Stimulated activated CD4-positive, alpha-beta T cell treated with anti-CD3 and anti-CD28 coated beads, Interleukin-1b, Interleukin-23, amount 100 ng/mL, for 1 hour (primary cell): ENCODE measurements around the gene CABYR.
"Not testable (repeated sequence)": the region's sequence is repeated elsewhere in the genome, so short reads cannot be mapped to it uniquely, and the experiment has no call there.

Experiments used
- DNase-seq, 2 donors: peaks; one replicate each; pipeline ENCODE4 v3.0.0-alpha.2; 2020; ENCODE audit warnings: low read depth in 2 of 2

CABYR gene

DNA sequence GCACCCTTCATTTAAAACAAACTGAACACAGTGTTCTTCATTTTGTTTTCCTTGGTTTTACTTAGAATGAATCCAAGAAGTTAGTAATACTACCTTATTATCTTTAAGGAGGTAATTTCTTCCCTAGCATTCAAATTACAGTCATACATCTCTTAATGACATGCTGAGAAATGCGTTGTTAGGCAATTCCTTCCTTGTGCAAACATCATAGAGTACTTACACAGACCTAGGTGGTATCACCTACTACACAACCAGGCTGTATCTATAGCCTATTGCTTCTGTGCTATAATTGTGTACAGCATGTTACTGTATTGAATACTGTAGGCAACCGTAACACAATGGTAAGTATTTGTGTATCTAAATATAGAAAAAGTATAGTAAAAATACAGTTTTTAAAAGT, 8.4 kb upstream of the CABYR start:
- no peak for DNase-seq

DNA sequence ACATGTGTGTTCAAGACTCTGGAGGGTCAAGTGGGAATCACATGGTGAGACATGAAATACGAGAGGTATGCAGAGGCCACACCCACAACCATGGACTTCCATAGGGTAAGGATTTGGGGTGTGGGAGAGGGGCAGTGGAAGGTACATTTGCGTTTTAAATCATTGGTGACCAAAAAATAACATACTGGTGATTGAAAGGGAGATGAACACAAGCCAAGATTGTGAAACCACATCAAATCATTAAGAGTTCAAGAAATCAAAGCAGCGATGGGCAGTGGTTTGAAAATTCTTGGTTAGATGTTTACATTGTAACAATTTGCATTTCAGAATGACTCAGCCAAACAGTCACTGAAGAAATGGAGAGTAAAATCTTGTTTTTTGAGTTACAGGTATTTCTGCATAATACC, 1.9 kb upstream of the CABYR start:
- no peak for DNase-seq

DNA sequence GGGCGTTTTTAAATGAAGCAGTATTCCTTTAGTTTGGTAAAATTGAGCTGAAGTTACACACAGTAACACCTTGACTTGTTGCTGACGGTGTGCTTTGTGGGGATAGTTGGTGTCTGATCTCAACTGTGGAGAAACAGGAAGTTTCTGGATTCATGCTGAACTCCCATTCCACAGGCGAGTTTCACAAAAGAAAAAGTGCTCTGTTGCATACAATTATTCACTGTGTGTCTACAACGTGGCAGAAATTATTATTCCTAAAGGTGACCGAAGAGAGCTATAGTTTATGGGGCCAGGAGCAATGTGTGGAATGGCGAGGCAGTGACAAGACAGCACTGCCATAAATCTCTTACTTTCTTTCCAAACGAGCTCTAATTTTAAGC, 463 bp upstream of the CABYR start:
- DNase-seq, result no peak

DNA sequence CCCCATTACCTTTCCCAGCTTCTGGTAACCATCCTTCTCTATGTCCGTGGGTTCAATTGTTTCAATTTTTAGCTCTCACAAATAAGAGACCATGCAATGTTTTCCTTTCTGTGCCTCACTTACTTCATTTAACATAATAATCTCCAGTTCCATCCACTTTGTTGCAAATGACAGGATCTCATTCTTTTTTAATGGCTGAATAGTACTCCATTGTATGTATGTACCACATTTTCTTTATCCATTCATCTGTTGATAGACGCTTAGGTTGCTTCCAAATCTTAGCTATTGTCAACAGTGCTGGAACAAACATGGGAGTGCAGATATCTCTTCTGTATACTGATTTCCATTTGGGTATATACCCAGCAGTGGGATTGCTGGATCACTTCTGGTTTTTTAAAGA, 1.8 kb downstream of the CABYR start:
- no peak for DNase-seq

DNA sequence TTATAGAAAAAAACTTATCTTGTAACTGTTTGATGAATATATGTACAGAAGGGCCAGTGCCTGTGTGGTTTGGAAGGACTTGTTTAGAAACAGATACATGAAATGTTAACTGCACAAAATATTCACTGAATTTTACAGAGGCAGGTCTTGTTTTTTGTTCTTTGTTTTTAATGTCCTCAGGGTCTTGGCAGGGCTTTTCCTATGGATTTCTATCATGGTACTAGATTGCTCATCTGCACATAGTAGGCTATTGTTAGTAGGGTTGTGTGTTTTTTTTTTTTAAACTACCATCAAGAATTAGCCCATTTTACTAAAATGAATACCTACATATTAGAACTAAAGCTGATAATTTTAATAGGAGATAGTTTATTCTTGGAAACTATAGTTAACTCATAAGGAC, 3.5 kb downstream of the CABYR start:
- no peak for DNase-seq

DNA sequence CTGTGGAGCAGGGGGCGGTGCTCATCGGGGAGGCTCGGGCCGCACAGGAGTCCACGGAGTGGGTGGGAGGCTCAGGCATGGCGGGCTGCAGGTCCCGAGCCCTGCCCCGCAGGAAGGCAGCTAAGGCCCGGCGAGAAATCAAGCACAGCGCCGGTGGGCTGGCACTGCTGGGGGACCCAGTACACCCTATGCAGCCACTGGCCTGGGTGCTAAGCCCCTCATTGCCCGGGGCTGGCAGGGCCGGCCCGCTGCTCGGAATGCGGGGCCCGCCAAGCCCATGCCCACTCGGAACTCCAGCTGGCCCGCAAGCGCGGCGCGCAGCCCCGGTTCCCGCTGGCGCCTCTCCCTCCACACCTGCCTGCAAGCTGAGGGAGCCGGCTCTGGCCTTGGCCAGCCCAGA, 10.7 kb downstream of the CABYR start:
- DNase-seq, result not testable (repeated sequence)

DNA sequence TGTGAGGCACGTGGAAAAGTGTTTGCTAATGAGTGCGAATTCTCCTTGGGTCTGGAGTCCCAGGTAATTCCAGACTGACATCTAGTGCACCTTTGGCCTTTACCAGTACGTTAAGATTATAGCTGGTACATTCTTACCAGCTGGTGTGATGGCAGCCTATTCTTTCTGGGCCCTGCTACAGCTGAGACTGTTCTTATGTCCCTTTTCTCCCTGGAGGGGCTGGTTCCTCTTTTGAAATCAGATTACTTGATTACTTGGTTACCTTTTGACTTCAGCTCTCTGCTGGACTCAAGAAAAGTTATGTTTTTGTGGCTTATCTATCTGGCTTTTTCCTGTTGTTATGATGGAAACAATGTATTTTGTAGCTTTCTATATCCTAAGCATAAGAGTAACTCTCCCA, 14.5 kb downstream of the CABYR start:
- DNase-seq, result no peak

DNA sequence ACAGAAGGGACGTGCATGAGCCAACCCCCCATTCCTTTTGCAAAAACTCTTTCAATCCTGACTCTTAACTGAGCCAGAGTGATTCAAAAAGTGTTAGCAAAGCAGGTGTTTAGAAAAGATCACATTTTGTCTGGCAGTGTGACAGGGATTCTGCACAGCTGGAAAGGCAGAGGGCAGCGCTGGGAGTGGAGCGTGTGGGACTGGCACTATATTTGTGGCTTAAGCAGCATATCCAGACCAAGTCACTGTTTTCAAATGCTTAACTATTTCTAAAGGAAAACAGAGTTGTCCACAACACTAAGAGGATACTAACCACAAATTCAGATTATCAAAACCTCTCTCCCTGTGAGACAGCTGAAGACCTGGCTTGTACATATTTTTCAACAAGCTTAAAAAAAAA, 19.0 kb downstream of the CABYR start:
- no peak for DNase-seq

DNA sequence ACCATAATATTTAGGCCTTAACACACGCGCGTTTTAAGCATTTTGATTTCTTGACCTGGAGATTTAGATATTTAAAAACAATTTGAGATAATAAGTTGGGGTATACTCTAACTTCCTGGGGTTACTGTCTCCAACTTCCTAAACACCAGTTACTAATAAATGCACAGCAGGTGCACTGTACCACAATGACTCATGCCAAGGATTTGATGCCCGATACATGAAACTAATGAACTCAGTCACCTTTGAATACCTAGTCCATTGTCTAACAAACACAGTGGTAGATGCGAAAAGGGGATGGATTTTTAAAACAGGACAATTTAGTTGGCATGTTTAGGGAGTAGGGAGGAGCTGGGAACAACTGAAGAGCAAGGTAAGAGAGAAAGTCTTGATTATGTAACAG, 21.2 kb downstream of the CABYR start:
- DNase-seq, result no peak

DNA sequence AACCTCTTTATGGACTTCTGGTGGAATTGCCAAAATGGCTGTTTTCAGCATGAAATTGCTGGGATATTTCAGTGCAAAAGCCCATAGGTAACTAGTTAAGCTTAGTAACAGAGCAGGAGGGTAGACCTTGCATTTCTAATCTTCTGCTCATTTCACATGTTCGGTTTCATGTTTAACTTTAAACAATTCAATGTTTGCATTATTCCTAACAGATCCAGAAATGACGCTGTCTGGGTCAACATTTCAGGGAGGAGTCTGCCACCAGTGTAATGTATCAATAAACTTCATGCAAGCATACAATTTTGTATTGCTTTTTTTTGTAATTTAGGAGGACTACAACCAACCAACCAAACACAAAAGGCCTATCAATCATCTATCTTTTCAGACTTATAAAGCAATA, 22.4 kb downstream of the CABYR start:
- no peak for DNase-seq

DNA sequence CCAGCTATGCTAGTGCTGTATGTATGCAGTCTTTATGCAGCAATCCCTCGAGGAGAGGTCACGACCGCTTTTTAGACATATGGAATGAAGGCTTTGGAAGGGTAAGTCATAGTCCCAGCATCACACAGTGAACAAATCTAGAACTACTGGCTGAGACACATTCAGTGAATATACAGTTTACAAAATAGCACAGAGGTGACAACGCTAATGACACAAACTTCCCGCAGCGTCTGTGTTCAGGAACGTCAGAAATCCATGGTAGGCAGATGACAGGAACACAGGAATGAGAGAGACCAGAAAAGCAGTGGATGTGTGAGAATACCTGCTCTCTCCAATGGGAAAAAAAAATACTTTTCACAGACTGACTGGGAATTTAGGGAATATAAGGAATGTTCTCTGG, 29.6 kb downstream of the CABYR start:
- DNase-seq, result no peak

DNA sequence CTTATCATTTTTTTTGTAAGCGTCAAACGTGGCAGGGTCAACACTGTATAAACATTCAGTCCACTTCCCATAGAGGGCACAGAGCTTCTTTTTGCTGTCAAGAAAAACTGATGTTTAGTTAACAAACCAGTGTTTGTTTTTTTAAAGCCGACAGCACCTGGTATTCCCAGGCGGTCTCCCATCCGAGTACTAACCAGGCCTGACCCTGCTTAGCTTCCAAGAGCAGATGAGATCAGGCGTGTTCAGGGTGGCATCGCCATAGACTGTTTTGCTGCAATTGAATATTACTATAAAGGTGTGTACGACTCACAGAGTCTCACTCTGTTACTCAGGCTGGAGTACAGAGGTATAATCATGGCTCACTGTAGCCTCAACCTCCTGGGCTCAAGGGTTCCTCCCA, 31.5 kb downstream of the CABYR start:
- DNase-seq, result no peak

DNA sequence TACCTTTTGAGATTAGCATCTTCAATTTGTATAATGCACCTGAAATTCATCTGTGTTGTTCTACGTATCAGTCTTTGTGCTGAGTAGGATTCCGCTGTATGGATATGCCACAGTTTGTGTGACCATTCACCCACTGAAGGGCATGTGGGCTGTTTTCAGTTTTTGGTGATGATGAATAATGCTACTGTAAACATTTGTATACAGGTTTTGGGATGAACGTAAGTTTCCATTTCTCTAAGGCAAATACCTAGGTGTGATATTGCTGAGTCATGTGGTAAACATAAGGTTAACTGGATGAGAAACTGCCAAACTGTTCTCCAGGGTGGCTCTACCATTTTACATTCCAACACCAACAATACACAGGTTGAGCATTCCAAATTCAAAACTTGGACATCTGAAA, 35.1 kb downstream of the CABYR start:
- DNase-seq, result no peak

DNA sequence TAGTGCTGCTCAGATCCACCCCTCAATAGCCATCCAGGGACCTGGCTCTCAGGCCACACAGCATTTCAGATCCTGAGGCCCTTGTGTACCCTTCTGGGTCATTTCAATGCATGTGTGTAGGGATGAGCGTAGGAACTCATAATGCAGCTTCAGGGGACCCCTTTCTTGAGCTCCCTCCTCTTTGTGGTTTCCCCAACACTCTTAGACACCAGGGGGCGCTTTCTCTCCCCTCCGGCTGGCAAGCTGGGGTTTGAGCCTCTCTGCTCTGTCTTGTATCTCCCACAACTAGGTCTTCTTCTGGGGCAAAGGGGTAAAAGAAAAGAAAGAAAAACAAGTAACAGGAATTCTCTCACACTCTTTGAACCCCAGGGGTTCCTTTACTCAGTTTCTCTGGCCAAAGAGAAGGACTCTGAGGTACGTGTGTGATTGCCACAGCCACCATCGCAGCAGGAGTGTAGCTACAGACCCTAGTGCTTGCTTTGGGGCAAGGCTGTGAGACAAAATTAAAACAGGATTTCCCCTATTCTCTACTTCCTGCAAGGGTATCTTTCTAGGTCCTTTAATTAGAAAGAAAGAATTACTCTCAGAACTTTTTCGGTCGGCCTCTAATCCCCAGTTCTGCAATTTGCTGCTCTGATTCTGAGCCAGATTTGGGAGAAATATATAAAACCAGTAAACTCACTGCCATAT, 38.0 kb downstream of the CABYR start:
- peak in 1 of 2 donors; percentile 22 for DNase-seq

DNA sequence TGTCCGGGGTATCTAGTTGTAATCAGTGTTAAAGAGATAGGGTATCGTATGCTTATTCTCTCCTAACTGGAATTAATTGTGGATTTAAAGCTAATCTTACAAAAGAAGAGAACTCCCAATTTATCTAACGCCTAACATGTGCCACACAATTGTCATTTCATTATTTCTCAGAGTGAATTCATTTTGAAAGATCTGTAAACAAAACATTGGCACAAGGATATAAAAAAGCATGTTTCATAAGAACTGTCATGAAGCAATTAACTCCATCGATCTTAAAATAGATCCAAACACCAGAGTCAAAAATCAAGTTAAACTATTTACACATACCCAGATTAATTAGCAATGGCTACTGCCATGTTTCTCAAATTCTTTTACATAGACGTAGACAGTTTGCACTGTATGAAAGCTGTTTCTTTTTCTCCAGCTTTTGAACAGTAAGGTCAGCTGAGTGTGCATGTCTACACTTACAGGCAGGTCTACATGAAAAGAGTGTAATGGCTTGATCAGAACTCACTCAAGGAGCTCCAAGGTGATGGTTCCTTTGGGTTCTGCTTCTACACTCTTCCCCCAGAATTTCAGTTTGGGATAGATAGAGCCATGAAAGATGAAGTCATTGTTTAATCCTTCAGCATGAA, 38.8 kb downstream of the CABYR start:
- no peak for DNase-seq

DNA sequence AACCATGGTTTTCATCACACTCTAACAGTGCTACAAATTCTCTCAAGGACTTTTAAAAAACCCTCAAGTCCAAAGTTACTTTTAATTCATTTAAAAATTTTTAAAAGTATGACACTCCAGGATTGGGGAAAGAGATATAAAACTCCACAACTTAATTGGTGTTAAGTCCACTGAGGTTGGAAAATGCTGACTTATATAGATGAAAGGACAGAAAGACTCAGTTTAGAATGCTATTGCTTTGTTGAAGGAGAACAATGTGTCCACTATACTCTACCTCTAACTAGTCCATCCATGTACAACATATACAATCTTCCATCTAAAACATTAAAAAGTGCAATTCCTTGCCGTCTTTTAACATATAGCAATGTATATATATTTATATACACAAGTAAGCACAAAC, 41.2 kb downstream of the CABYR start:
- DNase-seq, result no peak

DNA sequence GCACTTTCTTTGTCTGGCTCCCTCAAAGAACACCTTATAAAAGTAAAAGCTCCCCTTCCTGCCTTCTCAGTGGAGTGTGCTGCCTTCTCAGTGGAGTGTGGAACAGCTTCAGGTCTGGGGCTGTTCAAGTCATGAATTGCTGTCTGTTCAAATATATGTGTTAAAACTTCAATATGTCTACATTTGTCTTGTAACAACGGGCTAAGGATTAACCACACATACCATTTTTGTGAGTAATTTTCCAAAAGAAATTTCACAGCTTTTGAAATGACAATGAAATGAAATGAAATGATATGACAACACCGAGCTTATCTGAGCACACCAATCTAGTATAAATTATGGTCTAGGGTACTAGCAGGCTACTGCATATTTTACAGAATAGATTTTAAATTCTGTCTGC, 42.9 kb downstream of the CABYR start:
- no peak for DNase-seq

DNA sequence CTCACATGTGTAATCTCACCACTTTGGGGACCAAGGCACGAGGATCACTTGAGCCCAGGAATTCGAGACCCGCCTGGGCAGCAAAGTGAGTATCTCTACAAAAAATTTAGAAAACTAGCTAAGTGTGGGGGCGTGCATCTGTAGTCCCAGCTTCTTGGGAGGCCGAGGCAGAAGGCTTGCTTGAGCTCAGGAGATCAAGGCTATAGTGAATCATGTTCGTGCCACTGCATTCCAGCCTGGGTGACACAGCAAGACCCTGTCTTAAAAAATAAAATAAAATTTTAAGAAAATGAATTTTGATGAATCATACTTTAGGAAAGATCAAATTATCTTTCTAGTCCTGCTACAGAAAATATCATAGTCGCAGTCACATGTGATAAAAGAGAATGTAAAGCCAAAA, 46.9 kb downstream of the CABYR start:
- DNase-seq, result no peak

DNA sequence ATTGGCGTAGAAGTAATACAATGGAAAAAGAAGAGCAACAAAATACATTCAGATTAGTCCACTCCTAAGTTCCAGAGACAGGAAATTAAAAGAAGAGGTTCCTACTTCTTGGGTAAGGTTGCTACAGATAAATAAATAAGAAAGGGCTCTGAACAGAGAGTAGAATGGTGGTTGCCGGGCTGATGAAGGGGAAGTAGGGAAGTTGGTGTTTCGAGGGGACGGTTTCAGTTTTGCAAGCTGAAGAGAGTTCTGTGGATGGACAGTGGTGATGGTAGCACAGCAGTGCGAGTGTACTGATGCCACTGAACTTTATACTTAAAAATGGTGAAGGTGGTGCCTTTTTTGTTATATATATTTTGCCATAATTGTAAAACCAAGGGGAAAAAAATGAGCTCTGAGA, 48.2 kb downstream of the CABYR start:
- no peak for DNase-seq

DNA sequence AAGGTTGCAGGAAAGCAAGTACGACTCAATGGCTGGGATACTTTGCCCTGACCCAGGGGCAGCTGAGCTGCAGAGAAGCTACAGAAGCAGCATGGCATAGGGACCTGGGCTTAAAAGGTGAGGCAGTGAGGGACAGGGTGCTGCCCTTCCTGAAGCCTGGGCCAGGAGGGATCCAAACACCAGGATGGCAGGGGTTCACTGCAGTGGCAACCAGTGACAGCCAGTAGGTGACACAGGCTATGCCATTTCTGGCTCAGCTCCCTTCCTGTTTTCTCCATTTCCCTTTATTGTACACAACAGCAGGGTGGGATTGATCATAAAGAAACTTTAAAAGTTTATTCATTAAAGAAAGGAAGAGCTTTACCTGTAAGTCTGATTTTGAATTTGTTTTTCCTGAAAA, 48.8 kb downstream of the CABYR start:
- DNase-seq, result no peak

DNA sequence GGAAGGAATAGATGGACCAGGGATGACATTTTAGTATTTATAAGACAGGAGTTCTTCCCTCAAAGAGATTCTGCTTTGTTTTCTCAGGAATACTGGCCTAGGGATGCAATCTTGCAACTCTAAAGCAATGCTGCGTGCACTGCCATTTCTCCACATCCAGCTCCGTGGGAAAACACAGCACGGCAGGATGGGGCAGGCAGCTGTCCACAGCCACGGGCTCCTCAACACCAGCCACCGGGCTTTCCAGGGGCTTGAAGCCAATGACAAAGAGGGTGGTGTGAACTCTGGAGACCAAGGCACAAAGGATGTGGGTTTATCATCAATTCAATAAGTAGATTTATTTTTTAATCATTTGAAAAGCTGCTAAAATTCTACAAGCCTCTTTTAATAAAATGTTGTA, 49.3 kb downstream of the CABYR start:
- DNase-seq, result no peak

DNA sequence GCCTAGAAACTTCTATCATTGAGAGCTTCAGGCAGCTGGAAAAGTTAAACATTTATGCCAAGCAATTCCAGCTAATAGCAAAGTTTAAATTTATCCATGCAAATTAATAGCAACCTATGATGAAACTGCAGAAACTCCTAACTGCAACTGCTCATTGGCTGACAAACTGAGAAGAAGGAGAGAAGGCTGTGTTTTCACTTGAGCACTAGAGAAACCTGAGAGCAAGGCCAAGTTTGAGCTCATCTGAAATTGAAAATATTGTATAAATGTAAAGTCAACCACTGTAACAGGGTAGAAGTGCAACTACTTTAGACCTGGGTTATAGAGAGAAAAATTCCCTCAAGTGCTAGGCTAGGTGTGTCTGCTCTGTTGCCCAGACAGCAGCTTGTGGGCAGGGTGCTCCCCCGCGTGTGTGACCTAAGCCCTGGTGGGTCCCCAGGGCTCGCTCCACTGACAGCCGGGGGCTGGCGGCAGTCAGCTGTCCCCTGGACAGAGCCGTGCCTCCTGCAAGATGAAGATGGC, 50.2 kb downstream of the CABYR start:
- no peak for DNase-seq

DNA sequence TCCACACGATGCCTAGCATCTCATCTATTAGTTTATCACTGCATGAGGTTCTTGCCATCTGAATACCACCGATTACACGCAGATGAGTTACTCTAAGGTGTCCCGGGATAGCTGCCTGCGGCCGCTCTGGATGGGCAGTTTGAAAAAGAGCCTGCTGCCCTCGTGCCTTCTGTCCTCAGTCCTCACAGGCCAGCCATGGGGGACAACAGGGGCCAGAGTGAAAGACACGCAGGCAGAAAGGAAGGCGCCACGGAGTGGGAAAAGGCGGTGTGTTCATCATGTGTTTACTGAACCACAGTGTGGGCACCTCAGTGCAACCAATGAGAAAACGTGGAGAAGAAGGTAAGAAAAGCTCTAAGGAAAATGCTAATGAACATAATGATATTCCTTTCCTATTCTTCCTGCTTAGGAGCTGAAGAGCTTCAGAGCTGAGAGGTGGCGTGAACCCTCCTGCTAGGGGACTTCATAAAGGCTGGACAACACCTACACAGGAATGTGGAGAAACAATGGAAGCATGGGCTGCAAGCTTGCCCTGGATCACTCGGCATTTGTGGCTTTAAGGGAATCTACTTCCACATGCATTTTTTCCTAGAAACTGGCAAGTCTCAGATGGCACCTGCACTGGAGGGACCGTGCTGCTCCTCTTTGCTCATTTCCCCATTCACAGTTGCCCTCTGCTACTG, 50.9 kb downstream of the CABYR start:
- DNase-seq, result no peak
